ENCODE data around the gene BTRC.
A peak's percentile ranks its signal among the peaks of the same experiment; 100 is the strongest.
"Not testable (repeated sequence)": the region's sequence is repeated elsewhere in the genome, so short reads cannot be mapped to it uniquely, and the experiment has no call there.

Gene BTRC

DNA sequence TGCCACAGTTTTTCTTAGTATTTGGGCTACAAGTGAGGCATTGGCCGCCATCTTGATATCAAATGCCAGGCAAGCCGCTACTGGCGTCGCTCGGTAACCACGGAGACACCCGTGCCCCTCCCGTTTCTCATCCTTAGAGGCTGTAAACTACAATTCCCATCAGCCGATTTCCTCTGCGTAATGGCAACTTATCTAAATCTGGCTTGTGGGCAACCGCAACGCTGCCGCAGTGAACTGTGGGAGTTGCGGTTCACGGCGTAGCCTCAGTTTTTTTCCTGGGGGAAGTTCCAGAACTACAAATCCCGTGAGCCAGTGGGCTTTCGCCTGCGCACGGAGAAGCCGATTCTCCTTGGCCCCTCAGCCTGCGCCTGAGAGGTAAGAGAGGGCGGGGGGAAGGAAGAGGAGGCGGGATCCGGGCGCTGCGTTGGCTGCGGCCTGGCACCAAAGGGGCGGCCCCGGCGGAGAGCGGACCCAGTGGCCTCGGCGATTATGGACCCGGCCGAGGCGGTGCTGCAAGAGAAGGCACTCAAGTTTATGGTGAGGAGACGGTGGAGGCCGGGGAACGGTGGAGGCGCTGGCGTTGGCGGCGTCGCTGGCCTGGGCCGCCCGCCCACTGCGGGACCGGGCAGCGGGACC lies at the start of gene BTRC:
BTRC (plus strand) TSS at position 474 of the 636 bp plus-strand sequence; CDS start at position 490, 16 bp downstream.
- peak; percentile 98 for DNase-seq (ENCODE audit: low read depth)

DNA sequence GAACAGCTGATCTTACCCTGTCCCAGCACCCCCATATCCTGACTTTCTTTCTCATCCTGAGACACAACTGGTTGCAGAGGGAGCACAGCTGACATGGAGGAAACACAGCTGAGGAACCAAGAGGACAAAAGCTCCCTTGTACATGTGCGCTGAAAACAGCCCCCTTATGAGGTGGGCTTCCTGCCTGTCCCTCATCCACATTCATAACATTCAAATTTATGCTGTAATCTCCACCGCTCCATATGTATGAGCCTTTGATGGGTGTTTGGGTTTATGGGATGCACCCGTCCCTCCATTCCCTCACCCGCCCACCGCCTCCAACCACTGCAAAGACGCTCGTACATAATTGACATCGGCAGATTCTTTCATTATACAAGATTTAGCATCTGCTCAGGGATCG lies 49.6 kb upstream of the BTRC start:
- no peak for DNase-seq (ENCODE audit: low read depth)

DNA sequence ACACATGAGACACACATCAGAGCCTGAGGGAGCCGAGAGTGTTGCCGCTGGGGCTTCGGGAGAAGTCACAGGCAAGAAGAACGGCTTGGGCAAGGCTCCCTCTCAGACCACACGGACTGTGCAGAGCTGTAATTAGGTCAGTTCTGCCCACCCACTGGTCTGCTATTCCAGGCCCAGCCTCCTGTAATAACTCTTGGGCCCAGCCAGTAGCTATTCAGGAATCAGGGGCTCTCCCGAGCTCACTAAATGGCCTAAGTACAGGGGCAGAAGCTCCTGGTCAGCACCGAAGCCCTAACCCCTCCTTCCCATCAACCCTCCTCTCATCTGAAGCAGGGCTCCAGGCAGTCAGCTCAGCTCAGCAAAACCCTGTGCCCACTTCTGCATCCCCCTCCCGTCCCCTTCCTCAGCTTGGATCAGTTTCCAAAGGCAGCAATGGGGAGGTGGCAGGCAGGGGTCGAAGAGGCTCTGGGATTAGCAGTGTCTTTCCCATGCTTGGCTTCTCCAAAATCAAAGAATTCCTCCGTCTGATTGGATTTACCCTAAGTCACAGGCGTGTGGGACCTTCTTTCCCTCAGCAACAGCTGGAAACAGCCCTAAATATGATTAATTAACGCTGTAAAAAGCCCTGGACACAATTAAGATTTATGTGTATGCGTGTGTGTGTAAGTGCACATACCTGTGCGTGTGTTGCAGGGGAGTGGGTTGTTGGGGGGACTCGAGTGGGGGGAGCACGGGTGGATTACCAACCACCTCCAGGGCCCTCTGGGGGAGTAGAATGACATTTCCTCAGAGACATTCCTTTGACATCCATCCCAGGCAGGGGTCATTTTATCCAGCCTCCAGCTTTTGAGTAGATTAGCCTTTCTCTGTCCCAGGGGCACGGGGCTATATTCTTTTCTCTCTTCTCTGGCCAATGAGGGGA lies 48.4 kb upstream of the BTRC start:
- no peak for DNase-seq (ENCODE audit: low read depth)

DNA sequence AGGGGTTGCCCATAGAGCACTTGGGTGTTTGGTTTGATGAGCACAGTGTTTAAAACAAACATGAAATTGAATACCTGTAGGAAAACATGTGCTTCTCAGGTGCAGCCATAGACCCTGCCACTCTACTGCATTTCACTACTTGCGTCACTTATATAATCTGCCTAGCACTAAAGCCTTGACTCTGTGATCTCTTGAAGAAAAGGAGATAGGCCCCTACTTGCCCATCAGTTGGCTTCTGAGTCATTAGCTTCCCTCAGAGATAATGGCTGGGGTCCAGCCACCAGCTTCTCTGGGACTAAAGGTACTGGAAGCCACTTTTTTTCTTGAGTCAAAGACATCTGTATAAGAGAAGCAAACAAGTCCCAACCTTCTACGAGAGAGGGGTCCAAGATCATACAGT lies 45.9 kb upstream of the BTRC start:
- DNase-seq (ENCODE audit: low read depth): no peak

DNA sequence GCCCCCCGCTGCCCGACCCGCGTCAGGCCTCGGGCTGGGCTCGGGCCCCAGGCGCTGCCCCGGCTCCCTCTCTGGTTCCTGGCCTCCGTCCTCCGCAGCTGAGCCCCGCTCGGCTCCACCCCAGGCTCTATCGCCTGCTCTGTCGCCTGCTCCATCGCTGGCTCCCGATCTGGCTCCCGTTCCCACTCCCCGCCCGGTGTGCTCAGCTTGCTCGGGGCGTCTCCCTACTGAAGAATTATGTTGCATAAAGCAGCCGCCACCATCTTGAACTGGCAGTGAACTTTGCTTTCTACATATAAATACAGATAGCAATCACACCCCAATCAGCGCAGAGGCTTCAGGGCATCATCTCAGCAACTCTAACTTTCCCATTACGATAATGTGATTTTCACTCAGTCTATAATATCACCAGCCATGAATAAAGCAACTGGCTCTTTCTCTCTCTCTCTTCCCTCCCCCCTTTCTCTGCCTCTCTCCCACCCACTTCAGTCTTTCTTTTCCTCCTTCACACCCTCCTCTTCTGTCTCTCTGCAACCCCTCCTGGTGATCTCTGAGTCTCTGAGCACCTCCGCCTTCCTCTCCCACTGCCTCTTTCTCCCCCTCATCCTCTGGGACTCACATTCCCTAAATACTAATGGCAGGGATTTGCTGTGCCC lies 43.3 kb upstream of the BTRC start:
- DNase-seq (ENCODE audit: low read depth): no peak

DNA sequence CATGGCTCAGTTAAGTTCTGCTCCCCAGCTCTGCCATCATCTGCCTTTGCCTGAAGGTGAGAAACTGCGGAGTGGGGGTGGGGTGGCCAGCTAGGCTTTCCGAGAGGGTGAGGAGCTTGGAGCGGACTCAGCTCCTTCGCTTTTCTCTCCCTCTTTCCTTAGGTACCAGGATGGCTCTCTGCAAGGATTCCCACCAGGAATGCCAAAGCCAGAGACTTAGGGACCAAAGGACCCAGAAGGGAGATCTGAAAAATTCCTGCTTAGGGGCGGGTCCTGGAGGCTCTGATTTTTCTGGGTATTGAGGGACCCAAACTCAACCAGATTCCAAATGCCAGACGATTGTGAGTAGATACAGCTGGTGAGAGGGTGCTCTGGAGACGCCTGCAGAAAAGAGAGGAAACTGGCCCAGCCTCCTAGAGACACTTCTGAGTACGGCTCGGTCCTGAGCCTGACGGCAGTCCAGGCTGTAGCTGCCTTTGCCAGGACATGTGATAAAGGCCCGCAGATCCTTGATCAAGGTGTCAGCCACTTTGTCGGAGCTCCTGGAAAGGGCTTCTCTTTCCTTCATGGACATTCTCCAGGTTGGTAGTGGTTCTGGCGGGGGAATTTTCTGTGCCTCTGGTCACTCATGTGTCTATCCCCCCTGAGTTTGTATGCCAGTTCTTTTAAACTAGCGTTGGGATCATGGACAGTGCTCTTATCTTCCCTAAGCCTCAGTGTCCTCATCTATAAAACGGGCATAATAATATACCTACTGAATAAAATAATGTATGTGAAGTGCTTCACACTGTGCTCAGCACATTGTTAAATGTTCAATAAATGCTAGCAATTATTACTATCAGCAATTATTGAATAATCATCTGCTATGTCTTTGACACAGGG lies 42.5 kb upstream of the BTRC start:
- no peak for DNase-seq (ENCODE audit: low read depth)

DNA sequence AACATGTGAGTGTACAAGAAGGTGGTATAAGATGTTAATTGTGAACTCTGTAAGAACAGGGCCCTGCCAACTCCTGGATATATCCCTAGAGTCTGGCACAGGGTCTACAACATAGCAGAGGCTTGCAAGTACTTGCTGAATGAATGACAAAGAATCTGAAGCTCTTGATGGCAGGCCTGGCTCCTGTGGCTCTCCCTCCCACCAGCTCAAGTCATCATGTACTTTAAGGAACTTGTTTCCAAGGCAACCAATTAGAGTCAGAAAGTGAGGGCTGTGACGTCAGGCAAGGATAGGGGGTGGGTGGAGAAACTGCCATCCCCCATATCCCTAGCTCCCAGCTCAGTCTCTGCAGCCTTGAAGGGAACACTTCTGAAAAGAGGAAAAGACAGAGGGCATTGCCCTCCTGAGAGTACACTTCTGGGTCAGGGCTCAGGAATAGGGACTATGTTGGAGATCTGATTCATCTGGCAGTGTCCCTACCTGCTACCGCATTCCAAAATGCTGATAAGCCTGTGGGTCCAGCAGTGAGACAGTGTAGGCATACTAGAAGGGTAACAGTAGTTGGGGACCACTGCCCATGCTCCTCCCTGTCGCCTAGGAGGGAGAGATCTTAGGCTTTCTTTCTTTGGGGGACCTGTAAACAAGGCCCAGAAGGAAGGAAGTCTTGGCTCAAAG lies 34.6 kb upstream of the BTRC start:
- no peak for DNase-seq (ENCODE audit: low read depth)

DNA sequence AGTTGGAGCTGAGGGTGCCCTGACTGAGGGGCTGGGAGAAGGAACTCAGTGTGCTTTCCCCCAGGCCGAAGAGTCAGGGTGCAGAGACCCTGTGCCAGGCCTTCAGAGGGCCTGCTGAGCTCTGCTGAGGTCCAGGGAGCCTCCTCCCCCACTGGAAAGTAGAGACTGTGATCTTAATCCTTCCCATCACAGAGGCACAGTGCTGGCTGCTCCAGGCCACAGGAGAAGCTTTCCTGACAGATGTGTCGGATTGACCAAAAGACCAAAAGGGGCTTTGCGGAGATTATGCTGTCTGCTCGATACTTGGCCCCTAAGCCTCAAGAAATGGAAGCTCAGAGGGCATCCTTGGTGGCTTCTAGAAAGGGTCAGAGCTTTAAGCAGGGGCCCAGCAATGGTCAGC lies 32.9 kb upstream of the BTRC start:
- DNase-seq (ENCODE audit: low read depth): no peak

DNA sequence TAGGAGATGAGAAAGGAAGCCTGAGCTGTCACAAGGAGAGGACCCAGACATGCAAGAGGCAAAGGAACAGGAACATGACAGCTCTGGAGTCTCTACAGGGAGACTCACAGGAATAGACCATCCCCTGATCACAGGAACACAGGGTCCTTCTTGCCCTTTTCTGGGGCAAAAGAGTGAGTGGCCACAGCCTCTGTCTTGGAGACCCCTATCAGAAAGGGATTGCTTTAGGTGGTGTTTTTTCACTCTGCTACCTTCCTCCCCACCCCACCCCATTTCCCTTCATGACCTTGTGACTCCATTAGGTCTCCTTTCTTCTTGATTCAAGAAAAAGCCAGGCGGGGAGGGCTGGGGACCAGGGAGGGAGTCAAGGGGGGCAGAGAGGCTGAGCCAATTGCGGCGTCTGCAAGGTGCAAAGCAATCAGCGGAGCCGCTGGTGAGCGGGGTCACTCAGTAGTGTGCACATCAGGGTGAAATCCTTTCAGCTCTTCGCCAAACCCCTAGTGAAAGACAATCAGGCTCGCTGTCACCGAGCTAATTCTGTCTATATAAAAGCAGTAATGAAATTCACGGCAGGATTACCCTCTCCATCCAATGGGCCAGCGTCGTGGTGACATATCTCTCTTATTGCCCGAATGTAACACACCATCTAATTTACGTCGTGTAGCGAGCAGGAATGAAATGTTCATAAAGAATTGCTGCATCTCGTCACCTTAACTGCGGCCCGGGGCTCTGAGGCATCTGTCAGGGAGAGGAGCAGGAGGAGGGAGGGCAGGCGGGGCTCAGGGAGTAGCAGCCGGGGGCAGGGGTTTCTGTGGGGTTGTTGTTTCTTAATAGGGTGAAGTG lies 31.5 kb upstream of the BTRC start:
- DNase-seq (ENCODE audit: low read depth): no peak

DNA sequence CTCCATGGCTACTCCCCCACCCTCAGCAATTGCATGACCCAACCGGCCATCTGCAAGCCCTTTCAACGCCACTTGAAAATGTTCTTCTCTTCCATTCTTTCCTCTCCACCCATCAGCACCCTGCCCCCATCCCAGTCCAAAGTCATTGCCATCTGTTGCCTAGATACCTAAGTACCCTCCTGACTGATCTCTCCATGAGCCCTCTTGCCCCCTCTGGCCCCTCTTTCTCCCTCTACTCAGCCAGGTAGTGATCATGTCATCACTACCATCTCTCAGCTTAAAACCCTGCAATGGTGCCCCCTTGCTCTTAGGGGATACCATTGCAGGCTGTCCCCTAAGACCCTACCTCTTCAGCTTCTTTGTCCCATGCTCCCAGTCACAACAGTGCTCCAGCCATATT lies 30.5 kb upstream of the BTRC start:
- no peak for DNase-seq (ENCODE audit: low read depth)

DNA sequence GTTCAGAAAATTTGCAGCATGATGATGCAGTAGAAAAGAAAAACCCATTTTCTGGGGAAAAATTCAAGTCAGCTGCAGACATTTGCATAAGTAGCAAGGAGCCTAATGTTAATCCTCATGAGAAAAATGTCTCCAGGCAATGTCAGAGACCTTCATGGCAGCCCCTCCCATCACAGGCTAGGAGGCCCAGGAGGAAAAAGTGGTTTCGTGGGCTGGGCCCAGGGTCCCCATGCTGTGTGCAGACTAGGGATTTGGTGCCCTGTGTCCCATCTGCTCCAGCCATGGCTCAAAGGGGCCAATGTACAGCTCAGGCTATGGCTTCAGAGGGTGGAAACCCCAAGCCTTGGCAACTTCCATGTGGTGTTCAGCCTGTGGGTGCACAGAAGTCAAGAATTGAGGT lies 26.5 kb upstream of the BTRC start:
- DNase-seq (ENCODE audit: low read depth): not testable (repeated sequence)

DNA sequence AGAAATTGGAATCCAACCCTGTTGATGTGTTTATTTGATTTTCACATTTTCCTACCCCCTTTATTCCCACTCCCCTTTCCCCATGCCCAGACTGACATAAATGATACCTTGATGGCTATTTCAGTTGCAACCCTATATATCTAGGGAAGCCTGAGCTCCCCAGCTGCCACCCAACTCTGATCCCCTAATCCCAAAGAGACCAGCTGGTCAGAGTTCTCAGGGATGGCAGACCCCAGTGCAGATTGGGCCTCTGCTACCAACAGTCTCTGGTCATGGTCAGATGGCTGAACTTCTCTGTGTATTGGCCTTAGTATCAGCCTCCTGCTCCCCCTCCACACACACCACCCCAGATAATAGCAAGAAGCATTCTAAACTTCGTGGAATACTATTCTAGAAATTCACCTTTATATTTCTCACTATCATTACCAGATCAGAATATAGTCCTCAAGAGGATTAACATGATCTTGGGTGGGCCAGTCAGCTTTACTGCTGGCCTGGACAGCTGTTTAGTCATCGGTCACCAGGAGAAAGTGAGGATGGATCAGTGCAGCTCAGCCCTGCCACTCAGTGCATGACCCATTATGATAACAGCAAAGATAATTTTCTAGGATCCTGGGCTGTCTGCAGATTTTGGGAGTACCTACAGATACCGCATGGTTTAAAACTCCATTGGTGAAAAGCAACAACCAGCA lies 24.5 kb upstream of the BTRC start:
- DNase-seq (ENCODE audit: low read depth): no peak

DNA sequence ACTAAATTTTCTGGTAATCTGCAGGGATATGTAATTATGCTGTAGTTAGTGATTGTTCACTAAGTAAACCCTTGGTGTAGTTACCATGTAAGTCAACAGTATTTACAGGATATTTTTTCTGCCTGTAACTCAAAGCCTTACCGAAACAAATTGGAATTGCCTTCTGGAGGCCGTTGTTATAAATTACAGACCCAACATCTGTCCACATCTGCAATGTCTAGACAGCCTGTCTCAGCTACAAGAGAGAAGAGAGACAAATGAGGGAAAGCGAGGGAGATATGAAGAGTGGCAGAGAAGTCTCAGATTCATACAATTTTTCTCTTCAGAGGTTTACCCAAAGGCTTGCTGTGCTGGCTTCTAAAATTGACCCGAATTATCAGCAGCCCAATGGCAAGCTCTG lies 23.7 kb upstream of the BTRC start:
- DNase-seq (ENCODE audit: low read depth): no peak

DNA sequence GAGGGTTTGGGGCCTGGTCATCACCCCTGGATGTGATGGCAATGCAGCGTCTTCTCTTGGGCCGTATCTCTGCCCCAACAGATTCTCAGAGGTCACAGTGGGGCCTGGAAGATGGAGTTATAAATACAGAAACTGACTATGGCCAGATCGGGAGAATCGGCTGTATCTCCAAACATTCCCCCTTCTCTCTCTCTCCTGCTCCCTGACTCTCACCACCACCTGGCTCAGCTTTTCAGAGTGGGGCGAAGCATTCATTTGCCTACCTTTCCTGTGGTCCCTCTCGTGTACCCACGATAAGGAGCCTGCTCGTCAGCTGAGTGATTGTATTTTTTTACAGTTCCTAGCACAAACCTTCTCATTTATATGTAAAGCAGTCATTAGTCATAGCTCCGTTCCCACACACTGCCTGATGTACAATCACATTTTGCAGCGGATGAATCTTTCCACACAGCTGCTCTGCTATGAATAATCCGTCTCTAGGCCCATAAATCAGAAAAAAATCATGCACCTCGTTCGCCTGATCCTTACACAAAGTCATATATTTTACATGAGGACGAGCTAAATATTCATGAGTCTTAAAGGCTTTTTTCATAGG lies 23.2 kb upstream of the BTRC start:
- no peak for DNase-seq (ENCODE audit: low read depth)

DNA sequence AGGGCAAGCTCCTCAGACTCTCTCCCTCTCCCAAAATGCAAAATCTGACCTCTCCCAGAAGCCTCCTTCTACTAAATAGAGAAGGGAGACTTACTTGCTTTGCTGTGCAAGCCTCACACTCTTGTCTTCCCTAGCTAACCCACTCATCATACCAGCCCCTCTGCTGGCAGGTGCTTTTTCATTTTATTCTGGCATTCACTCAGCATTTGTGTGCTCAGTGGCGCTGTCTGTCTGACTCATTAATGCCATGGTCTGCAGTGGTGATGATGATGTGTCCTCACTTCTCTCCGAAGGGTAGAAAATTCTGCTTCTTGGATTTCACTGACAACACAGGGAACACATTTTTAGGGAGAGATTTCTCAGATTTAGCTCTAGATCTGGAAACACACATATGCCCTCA lies 22.0 kb upstream of the BTRC start:
- no peak for DNase-seq (ENCODE audit: low read depth)

DNA sequence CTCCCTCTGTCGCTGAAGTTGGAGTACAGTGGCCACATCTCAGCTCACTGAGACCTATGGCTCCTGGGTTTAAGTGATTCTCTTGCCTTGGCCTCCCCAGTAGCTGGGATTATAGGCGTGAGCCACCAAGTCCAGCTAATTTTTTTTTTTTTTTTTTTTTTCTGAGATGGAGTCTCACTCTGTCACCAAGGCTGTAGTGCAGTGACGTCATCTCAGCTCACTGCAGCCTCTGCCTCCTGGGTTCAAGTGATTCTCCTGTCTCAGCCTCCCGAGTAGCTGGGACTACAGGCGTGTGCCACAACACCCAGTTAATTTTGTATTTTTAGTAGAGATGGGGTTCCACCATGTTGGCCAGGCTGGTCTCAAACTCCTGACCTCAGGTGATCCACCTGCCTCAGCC lies 19.7 kb upstream of the BTRC start:
- not testable (repeated sequence) for DNase-seq (ENCODE audit: low read depth)

DNA sequence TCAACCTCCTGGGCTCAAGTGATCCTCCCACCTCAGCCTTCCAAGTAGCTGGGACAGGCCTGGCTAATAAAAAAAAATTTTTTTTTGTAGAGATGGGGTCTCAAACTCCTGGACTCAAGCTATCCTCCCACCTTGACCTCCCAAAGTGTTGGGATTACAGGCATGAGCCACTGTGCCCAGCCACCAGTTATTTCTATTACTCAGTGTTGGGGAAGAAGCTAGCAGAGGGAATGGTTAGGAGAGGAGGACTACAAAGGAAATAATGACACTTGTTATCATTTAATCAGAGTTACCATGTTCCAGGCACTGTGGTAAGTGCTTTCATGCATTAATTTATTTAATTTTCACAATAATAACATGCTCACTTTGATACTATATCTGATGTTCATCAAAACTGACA lies 17.6 kb upstream of the BTRC start:
- no peak for DNase-seq (ENCODE audit: low read depth)

DNA sequence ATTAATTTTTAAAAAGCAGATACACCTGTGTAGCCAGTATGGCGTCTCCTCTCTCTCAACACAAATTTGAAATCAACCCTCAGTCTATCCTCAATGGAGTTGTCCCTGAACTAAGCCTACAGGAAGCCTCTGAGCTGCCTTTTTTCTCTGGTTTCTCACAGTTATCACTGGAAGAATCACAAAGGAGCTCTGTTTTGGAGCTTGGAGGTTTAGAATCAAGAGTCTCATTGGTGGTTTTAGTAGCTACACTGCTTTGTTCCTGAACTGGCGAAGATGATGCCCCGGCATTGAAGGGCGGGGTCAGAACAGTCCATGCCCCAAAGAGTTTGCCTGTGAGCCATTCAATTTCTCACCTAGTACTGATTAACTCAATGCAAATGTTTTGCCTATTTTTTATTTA lies 16.1 kb upstream of the BTRC start:
- no peak for DNase-seq (ENCODE audit: low read depth)

DNA sequence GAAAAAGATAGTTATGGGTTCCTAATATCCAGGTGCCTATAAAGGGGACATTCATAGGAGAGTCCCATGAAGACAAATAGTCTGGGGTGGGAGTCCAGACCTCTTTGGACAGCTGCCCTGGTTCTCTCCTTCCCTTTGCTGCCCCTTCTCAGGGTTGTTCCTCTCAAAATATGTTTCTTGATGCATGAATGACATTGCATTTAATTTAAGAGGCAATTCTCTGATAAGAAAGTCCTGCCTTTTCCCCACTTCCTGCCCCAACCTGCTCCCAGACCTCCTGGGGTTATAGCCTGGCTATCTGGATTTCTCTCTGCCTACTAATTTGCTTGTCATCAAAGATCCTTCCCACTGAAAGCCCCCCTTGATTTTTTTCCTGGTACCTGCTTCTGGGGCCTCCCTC lies 12.5 kb upstream of the BTRC start:
- DNase-seq (ENCODE audit: low read depth): no peak

DNA sequence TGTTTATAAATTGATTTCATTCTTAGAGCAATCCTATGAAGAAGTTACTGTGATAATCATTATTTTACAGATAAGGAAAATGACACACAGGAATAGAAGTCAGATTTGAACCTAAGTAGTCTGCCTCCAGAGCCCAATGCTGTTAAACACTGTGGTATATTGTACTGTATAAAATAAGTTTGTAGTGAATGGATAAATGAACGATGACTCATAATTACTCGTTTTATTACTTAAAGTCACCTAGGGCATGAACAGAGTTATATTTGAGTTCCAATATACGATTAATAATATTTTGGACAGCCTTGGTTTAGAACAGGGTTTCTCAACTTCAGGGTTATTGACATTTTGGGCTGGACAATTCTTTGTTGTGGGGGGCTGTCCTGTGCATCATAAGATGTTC lies 7.8 kb upstream of the BTRC start:
- DNase-seq (ENCODE audit: low read depth): no peak

Data from fibroblast of the conjunctiva (primary cell).